Lower lobe of right lung (tissue), 2 donors: ENCODE measurements around the gene STAT5A. TPM values are rescaled to one million over a fixed set of nuclear protein-coding genes. Genes with fewer than 3 reads are reported as not detected.

Experiments
- ATAC-seq, 2 donors: fragments of 200-7000 bp; cut with Tn5 transposase; one replicate each; pipeline ENCODE4 v1.9.1; 2020 to 2022; ENCODE audit warnings: mild to moderate bottlenecking in 2 of 2, moderate library complexity in 2 of 2
- DNase-seq: peaks from one replicate; pipeline ENCODE4 v3.0.0-alpha.2; 2020
- H3K27ac ChIP-seq: fragments of 200-600 bp; one replicate; pipeline ENCODE4 v1.8.0; 2022
- H3K27me3 ChIP-seq: fragments of 200-600 bp; one replicate; pipeline ENCODE4 v1.8.0; 2022; ENCODE audit warnings: low read depth
- H3K36me3 ChIP-seq: fragments of 200-600 bp; one replicate; pipeline ENCODE4 v1.8.0; 2022; ENCODE audit warnings: mild to moderate bottlenecking
- H3K4me1 ChIP-seq: fragments of 200-600 bp; one replicate; pipeline ENCODE4 v1.8.0; 2022
- H3K4me3 ChIP-seq: fragments of 200-600 bp; one replicate; pipeline ENCODE4 v1.8.0; 2022; ENCODE audit warnings: mild to moderate bottlenecking
- H3K9me3 ChIP-seq: fragments of 200-600 bp; one replicate; pipeline ENCODE4 v1.8.0; 2022
- CTCF ChIP-seq: fragments of 200-600 bp; IDR thresholded peaks from one replicate; pipeline ENCODE4 v1.8.0; 2022; ENCODE audit warnings: antibody characterized with exemption, mild to moderate bottlenecking
- intact Hi-C: fragments of 100-400 bp; cut with DNase I; formaldehyde crosslinking; loops from one replicate; pipeline ENCODE4 v1.11.0; 2022
- total RNA-seq: library from RNA; stranded (reverse); fragmentation: NEBNext Ultra II Directional; extraction: Animal tissue kit (Norgen Biotek cat#: 25700); gene quantifications from one replicate; pipeline ENCODE4 v1.2.1, GENCODE V29; 2021
- donor health status: DM: no; HTN: yes; CAD: no; lungs with severe emphysema.

The STAT5A gene
- total RNA-seq, 1 donor from 2014 or later, result 53.3 TPM

GRCh38 chr17:42285346-42286050 is 2.8 kb upstream of the STAT5A start:
- TF ChIP-seq CTCF, result no peak
- Histone ChIP-seq H3K9me3 (no peaks in the 10 kb centered on the region), H3K4me1 (peaks cover 48% of the 10 kb centered on the region), H3K27me3 (no peaks in the 10 kb centered on the region), H3K36me3 (no peaks in the 10 kb centered on the region), H3K4me3 (no peak overlapping the region), H3K27ac (no peak overlapping the region)
- DNase-seq, result no peak
- intact Hi-C loops, result no loop called here
- no peak for ATAC-seq

- TF ChIP-seq CTCF, result no peak
- ATAC-seq (no peak), DNase-seq (no peak)
- Histone ChIP-seq H3K4me3 (peak overlapping the region; percentile 74), H3K27me3 (no peaks in the 10 kb centered on the region), H3K27ac (peak overlapping the region; percentile 95), H3K4me1 (peaks cover 48% of the 10 kb centered on the region), H3K36me3 (peaks cover 7% of the 10 kb centered on the region), H3K9me3 (no peaks in the 10 kb centered on the region)
- intact Hi-C loops, result no loop called here
These were observed 1.7 kb upstream of the STAT5A start for GRCh38 chr17:42286411-42287221.

- H3K27me3 ChIP-seq, result no peaks in the 10 kb centered on the region
- H3K36me3 ChIP-seq, result peaks cover 10% of the 10 kb centered on the region
- ATAC-seq (peak; percentile 72 to 73), DNase-seq (peak; percentile 71)
- no peaks in the 10 kb centered on the region for H3K9me3 ChIP-seq
- peak overlapping the region; percentile 95 for H3K27ac ChIP-seq
- intact Hi-C loops, result no loop called here
- peak overlapping the region; percentile 74 for H3K4me3 ChIP-seq
- TF ChIP-seq CTCF, result no peak
- peaks cover 48% of the 10 kb centered on the region for H3K4me1 ChIP-seq
These were observed 857 bp upstream of the STAT5A start for GRCh38 chr17:42287305-42287976.

- Histone ChIP-seq H3K9me3 (no peaks in the 10 kb centered on the region), H3K4me3 (peak overlapping the region; percentile 74), H3K27ac (peak overlapping the region; percentile 95), H3K36me3 (peaks cover 24% of the 10 kb centered on the region), H3K4me1 (peaks cover 40% of the 10 kb centered on the region), H3K27me3 (no peaks in the 10 kb centered on the region)
- peak; percentile 68 for DNase-seq
- intact Hi-C loops, result no loop called here
- ATAC-seq, result peak; percentile 12 to 15
- TF ChIP-seq CTCF, result no peak
These were observed 709 bp downstream of the STAT5A start for GRCh38 chr17:42288803-42289610.
